Activated CD4-positive, alpha-beta T cell treated with anti-CD3 and anti-CD28 coated beads for 24 hours (primary cell): Measurements from ENCODE around the gene NTN1.
"Not testable (repeated sequence)": the region's sequence is repeated elsewhere in the genome, so short reads cannot be mapped to it uniquely, and the experiment has no call there.

Experiments
- DNase-seq, 2 donors: peaks; one replicate each; pipeline ENCODE4 v3.0.0-alpha.2; 2020; ENCODE audit warnings: low read depth in 2 of 2

NTN1 gene

GRCh38 chr17:9086577-9086976 is 65.3 kb downstream of the NTN1 start:
- no peak for DNase-seq

- DNase-seq = no peak
Measured at GRCh38 chr17:9087921-9088320, 66.6 kb downstream of the NTN1 start.

DNA sequence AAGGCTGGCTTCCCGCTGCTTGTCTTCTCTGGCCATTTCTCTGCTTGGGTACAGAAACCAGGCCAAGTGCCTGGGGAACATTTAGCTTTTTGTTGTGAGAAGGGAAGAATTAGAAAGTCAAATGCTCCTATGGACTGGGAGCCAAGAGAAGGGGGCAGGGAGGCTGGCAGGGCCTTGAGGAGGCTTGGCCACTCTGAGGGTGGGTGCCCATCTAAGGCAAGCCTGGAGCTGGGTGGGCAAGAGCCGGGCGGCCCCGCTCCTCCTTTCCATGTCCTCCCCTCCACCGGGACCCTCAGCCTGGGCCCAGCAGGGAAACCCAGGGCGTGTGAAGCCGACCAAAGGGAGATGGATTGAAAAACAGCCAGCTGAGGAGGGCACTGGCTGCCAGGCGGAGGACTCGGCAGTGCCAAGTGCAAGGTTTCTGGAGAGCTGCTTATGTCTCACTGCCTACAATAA is 69.4 kb downstream of the NTN1 start:
- DNase-seq = no peak

DNA sequence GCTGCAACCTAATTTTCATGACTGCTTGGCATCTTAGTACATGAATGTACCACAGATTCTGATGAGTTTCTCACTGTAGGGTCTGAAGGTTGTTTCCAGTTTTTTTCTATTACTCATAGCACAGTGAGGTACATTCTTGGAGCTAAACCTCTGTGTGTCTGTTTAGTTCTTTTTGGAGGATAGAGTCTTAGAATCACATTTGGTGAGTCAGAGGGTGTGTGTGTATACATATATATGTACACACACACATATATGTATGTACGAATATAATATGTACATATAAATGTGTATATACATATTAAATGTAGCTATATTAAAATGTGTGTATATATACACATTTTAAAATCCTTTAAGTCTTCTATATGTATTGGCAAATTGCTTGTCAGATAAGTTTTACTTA is 72.9 kb downstream of the NTN1 start:
- no peak for DNase-seq

GRCh38 chr17:9095390-9095789 is 74.1 kb downstream of the NTN1 start:
- no peak for DNase-seq

DNA sequence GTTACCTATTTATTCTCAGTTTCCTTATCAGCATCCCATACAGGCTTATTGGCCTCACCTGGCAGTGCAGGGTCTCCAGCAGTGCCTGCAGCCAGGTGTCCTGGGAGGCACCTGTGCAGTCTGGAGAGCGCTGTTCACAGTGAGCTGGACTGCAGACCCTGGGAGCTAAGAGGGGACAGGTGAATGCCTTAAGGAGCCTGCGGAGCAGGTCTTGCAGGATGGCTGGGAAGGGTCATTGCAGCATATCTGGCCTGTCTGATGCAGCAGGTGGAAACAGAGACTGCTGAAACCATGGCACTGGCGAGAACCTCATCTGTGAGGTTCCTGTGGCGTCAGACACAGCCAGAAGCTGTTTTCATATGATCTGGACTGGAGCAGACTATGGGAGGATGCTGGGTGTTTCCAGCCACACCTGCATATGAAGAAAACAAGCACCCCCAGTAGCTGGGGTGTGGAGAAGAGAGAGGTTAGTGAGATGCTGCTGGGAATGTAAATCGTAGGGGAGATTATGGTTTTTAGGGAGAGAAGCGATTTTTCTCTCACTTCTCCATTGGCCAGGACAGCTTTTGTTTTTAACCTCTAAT is 77.0 kb downstream of the NTN1 start:
- no peak for DNase-seq

DNA sequence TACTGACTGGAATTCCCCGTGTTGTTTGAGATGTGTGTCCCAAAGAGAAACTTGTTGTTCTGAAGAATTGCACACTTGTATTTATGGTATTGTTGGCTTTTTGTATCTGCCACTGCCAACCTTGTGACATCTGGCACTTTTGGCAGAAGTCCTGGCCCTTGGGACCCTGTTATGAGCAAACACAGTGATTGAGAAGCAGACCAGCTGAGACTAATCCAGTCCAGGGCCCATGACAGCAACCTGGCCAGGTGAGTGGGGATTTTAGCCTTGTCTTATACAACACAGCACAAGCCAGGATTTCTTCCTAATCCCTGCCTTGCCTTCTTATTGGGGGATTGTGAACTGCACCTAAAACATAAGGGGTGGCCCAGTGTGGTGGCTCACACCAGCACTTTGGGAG is 80.0 kb downstream of the NTN1 start:
- DNase-seq = no peak

DNA sequence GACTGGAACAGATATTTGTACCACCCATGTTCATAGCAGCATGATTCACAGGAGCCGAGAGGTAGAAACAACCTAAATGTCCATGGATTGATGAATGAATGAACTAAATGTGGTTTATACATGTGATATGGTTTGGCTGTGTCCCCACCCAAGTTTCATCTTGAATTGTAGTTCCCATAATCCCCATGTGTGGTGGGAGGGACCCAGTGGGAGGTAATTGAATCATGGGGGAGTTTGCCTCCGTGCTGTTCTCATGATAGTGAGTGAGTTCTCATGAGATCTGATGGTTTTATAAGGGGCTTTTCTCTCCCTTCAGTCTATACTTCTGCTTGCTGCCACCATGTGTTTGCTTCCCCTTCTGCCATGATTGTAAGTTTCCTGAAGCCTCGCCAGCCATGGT is 81.9 kb downstream of the NTN1 start:
- not testable (repeated sequence) for DNase-seq

- no peak for DNase-seq
Measured at GRCh38 chr17:9104370-9105041, 83.2 kb downstream of the NTN1 start.

DNA sequence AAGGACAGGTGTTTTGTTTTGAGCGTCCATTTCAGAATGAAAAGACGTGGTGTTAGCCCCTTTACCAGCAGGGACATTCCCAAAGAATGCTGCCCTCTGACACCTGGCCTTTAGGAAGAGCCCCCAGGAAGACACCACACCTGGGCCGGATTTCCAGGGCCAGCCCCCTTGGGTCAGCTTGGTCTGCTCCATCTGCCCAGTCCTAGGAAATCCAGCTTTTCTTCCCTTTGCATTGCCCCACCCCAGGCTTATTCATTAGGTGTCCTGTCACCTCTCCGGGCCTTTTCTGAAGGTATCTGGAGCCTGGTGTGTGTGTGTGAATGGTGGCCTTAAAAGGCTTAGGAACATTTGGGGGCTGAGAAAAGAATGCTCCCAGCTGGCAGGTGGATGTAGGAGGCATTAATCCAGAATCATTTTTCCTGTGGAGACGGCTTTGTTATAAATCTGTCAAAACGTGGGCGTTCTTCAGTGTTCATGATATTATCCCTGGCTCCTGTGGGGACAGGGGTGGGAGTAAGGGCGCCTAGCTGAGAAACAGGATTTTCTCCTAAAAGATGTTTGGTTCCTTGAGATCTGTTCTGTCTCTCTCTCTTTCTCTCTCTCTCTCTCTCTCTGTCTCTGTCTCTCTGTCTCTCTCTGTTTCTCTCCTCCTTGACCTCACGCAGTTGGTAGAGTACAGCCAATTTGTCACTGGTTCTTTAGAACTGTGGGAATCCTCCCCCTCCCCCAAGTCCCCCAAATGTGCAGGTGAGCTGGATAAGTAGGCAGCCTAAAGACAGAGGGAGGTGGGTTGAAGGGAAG is 84.0 kb downstream of the NTN1 start:
- no peak for DNase-seq

- DNase-seq = not testable (repeated sequence)
Measured at GRCh38 chr17:9106278-9106677, 85.0 kb downstream of the NTN1 start.

DNA sequence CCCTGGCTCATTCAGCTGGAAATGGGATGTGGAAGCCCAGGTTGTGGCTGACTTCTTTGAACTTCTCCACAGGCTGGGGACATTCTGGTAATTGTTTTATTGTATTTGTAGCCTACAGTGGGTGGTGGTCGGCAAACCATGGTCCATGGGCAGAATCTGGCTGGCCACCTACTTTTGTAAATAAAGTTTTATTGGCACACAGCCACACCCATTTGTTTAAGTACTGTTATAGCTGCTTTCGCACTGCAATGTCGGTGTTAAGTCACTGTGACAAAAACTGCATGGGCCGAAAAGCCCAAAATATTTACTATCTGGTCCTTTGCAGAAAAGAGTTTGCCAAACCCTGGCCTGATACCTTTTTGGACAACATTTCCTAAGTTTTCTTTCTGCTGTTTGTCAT is 86.2 kb downstream of the NTN1 start:
- no peak for DNase-seq

- DNase-seq = no peak
Measured at GRCh38 chr17:9108146-9108545, 86.8 kb downstream of the NTN1 start.

DNA sequence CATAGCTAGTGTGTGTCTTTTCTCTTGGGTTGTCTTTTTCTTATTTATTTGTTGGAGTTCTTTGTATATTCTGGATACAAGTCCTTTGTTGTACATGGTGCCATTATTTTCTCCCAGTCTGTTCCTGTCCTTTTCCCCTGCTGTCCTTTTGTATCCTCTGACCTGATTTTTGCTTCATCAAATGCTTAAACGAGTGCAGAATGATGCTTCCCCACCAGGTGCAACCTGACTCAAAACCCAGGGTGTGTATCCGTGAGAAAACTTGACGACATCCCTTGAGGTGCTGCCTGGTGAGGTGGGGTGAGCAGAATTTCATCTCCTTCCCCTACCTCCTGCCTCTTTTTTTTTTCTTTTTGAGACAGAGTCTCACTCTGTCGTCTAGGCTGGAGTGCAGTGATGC is 88.6 kb downstream of the NTN1 start:
- DNase-seq = no peak

- no peak for DNase-seq
Measured at GRCh38 chr17:9110501-9110900, 89.2 kb downstream of the NTN1 start.

- peak; percentile 19 to 41 for DNase-seq
Measured at GRCh38 chr17:9115214-9116191, 94.2 kb downstream of the NTN1 start.

DNA sequence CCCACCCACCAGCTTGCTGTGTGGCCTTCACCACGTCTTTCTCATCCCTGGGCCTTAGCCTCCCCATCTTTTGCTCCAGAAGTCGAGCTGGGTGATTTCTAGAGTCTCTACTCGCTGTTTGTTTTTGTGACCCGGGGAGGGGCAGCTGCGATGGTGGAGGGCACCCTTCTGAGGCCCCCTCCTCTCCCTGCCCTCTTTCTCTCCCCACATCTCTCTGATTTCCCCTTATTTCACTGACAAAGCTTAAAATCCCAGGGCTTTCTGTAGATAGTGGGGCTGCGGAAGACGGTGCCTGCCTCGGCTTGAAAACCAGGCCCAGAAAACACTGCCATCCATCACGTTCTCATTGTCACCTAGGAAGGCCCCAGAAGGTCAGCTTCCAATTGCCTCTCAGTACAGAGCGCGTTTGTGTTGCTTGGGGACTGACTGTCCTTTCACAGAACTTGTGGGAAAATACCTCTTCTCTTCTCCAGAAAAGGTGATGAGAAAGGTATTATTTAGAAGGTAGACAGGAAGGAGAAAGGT is 95.1 kb downstream of the NTN1 start:
- DNase-seq = no peak

GRCh38 chr17:9116861-9117568 is 95.7 kb downstream of the NTN1 start:
- DNase-seq = no peak

DNA sequence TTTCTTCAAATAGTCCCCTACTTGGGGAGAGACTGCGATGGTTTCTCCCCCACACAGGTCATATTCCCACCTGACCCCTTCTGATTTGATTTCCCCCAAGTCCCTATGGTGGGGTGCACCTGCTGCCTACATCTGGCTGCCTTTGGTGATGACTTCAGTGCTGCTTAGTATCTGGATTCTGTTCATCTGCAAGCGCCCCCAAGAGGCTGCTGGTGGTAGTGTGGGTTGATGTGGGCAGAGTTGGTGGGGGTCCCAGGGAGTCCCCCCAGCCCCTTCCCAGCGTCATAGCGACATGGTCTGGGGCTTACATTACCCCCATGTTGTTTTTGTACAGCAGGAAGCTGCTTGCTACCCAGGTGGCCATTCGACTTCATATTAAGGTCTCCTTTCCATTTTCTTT is 99.2 kb downstream of the NTN1 start:
- no peak for DNase-seq

GRCh38 chr17:9121186-9121820 is 100.0 kb downstream of the NTN1 start:
- no peak for DNase-seq
